OCI-LY1 (cell line): ENCODE data around the gene TXNDC17.
"Not testable (repeated sequence)": the region's sequence is repeated elsewhere in the genome, so short reads cannot be mapped to it uniquely, and the experiment has no call there.

Experiments
- H2AFZ ChIP-seq: fragments of 200-600 bp; sonication (generic), shearing (Covaris generic); 2 replicates; pipeline ENCODE4 v1.6.0; 2014; ENCODE audit warnings: antibody characterized with exemption, mild to moderate bottlenecking, low read length
- H3F3A ChIP-seq: fragments of 200-600 bp; sonication (generic), shearing (Covaris generic); 2 replicates; pipeline ENCODE4 v1.6.0; 2014; ENCODE audit warnings: mild to moderate bottlenecking, antibody characterized with exemption, low read length, moderate library complexity; ENCODE audit not compliant: insufficient read depth
- H3K27ac ChIP-seq: fragments of 200-600 bp; sonication (generic); 2 replicates; pipeline ENCODE4 v1.5.1; 2014; ENCODE audit warnings: low read length, mixed run types, mild to moderate bottlenecking, low read depth; ENCODE audit not compliant: poor library complexity, severe bottlenecking
- H3K27me3 ChIP-seq: fragments of 200-600 bp; sonication (generic); 2 replicates; pipeline ENCODE4 v1.6.0; 2014; ENCODE audit warnings: antibody characterized with exemption, mild to moderate bottlenecking, low read length, moderate library complexity; ENCODE audit not compliant: insufficient read depth
- H3K36me3 ChIP-seq: fragments of 200-600 bp; sonication (generic); 2 replicates; pipeline ENCODE4 v1.6.1; 2014; ENCODE audit warnings: mild to moderate bottlenecking, antibody characterized with exemption, low read length, moderate library complexity, mixed read lengths; ENCODE audit not compliant: insufficient read depth
- H3K4me1 ChIP-seq: fragments of 200-600 bp; sonication (generic); 2 replicates; pipeline ENCODE4 v1.5.1; 2014; ENCODE audit warnings: mild to moderate bottlenecking, low read length, moderate library complexity; ENCODE audit not compliant: insufficient read depth, severe bottlenecking
- H3K4me2 ChIP-seq: fragments of 200-600 bp; sonication (generic), shearing (Covaris generic); 2 replicates; pipeline ENCODE4 v1.6.1; 2014; ENCODE audit warnings: low read length
- H3K4me3 ChIP-seq: fragments of 200-600 bp; sonication (generic); 2 replicates; pipeline ENCODE4 v1.5.1; 2014; ENCODE audit warnings: low read length, low read depth, mild to moderate bottlenecking, mixed read lengths; ENCODE audit not compliant: poor library complexity, severe bottlenecking
- H3K79me2 ChIP-seq: fragments of 200-600 bp; shearing (Covaris generic); 2 replicates; pipeline ENCODE4 v1.6.1; 2016; ENCODE audit warnings: mixed run types, low read length, mixed read lengths; ENCODE audit not compliant: insufficient read depth
- H3K9ac ChIP-seq: fragments of 200-600 bp; sonication (generic), shearing (Covaris generic); 2 replicates; pipeline ENCODE4 v1.6.1; 2014; ENCODE audit warnings: mild to moderate bottlenecking, low read length, mixed read lengths
- H3K9me2 ChIP-seq: fragments of 200-600 bp; sonication (generic), shearing (Covaris generic); 2 replicates; pipeline ENCODE4 v1.6.1; 2014; ENCODE audit warnings: low read depth, mild to moderate bottlenecking, low read length, mixed read lengths
- H3K9me3 ChIP-seq: fragments of 200-600 bp; shearing (Covaris generic); 2 replicates; pipeline ENCODE4 v1.6.1; 2014; ENCODE audit warnings: low read length, mixed read lengths
- H4K20me1 ChIP-seq: fragments of 200-600 bp; sonication (generic), shearing (Covaris generic); 2 replicates; pipeline ENCODE4 v1.6.0; 2016; ENCODE audit warnings: mild to moderate bottlenecking, low read length; ENCODE audit not compliant: insufficient read depth
- CTCF ChIP-seq: fragments of 200-600 bp; sonication (generic), shearing (Covaris generic); IDR thresholded peaks from 2 replicates; pipeline ENCODE4 v1.5.1; 2017; ENCODE audit warnings: mild to moderate bottlenecking, antibody characterized with exemption, low read length, moderate library complexity, mixed read lengths
- EZH2 ChIP-seq: fragments of 200-600 bp; sonication (generic), shearing (Covaris generic); IDR thresholded peaks from 2 replicates; pipeline ENCODE4 v1.8.0; 2017; ENCODE audit warnings: borderline replicate concordance, mixed run types, mild to moderate bottlenecking, antibody characterized with exemption, low read length, moderate library complexity, mixed read lengths

Gene TXNDC17

GRCh38 chr17:6660101-6660500 lies 19.2 kb downstream of the TXNDC17 start:
- Histone ChIP-seq H3K4me1 (peaks cover 34% of the 10 kb centered on the region), H3K36me3 (peaks cover 3% of the 10 kb centered on the region; the same call in 1 of the 2 replicates), H3K4me2 (peak overlapping the region; percentile 17; the same call in 1 of the 2 replicates), H4K20me1 (no peaks in the 10 kb centered on the region), H2AFZ (no peak overlapping the region), H3K27me3 (no peaks in the 10 kb centered on the region), H3K9me3 (no peaks in the 10 kb centered on the region), H3K27ac (peak overlapping the region; percentile 30), H3K79me2 (no peaks in the 10 kb centered on the region), H3K9ac (no peak overlapping the region; the same call in 1 of the 2 replicates), H3F3A (no peaks in the 10 kb centered on the region), H3K4me3 (no peak overlapping the region), H3K9me2 (no peaks in the 10 kb centered on the region)
- TF ChIP-seq CTCF: no peak
- TF ChIP-seq EZH2: no peak

- peak overlapping the region; percentile 30 for H3K27ac ChIP-seq
- H3K4me3 ChIP-seq: peak overlapping the region; percentile 29
- TF ChIP-seq CTCF (no peak), EZH2 (no peak)
- no peak overlapping the region for H3K9ac ChIP-seq
- peaks cover 27% of the 10 kb centered on the region for H3K4me1 ChIP-seq
- H4K20me1 ChIP-seq: no peaks in the 10 kb centered on the region
- H3K36me3 ChIP-seq: peaks cover 3% of the 10 kb centered on the region; the same call in 1 of the 2 replicates
- no peaks in the 10 kb centered on the region for H3K79me2 ChIP-seq
- no peak overlapping the region for H2AFZ ChIP-seq
- no peaks in the 10 kb centered on the region for H3K27me3 ChIP-seq
- H3K9me3 ChIP-seq: no peaks in the 10 kb centered on the region
- H3K9me2 ChIP-seq: no peaks in the 10 kb centered on the region
- no peaks in the 10 kb centered on the region for H3F3A ChIP-seq
- H3K4me2 ChIP-seq: peak overlapping the region; percentile 17; the same call in 1 of the 2 replicates
Measured at GRCh38 chr17:6660805-6661463, 20.1 kb downstream of the TXNDC17 start.

DNA sequence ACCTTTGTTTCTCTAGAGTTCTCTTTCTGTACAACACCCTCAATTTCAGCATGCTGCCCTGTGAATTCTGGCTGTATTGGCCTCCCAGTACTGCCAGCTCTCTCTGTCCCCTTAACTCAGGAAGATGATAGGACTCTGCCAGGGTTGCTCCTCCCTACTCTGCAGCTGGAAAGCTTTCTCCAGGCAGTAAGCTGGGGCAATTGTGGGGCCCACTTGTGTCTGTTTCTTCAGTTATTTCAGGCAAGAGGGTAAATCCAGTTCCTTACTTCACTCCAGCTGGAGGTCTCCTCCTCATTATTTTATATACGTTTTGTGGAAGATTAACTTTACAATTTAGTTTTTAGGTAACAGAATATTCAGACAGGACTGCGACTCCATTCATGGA lies 20.6 kb downstream of the TXNDC17 start:
- H3K27me3 ChIP-seq: no peaks in the 10 kb centered on the region
- H3K9me2 ChIP-seq: no peaks in the 10 kb centered on the region
- TF ChIP-seq CTCF (no peak), EZH2 (no peak)
- peaks cover 3% of the 10 kb centered on the region; the same call in 1 of the 2 replicates for H3K36me3 ChIP-seq
- H4K20me1 ChIP-seq: no peaks in the 10 kb centered on the region
- H2AFZ ChIP-seq: no peak overlapping the region
- peak overlapping the region; percentile 17; the same call in 1 of the 2 replicates for H3K4me2 ChIP-seq
- H3F3A ChIP-seq: no peaks in the 10 kb centered on the region
- H3K27ac ChIP-seq: no peak overlapping the region
- no peaks in the 10 kb centered on the region for H3K9me3 ChIP-seq
- peaks cover 27% of the 10 kb centered on the region for H3K4me1 ChIP-seq
- H3K9ac ChIP-seq: no peak overlapping the region
- H3K79me2 ChIP-seq: no peaks in the 10 kb centered on the region
- no peak overlapping the region for H3K4me3 ChIP-seq

DNA sequence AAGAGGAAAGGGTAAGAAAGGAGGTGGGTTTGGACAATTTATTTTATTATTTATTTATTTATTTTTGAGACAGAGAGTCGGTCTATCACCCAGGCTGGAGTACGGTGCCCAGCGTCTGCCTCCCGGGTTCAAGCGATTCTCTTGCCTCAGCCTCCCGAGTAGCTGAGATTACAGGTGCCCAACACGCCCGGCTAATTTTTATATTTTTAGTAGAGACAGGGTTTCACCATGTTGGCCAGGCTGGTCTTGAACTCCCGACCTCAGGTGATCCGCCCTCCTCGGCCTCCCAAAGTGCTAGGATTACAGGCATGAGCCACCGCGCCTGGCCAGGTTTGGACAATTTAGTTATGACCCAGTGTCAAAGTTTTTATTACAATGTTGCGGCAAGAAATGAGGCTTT lies 22.3 kb downstream of the TXNDC17 start:
- H3K27me3 ChIP-seq, H3K36me3 ChIP-seq, H3K4me2 ChIP-seq, H3K4me3 ChIP-seq, H3K27ac ChIP-seq, H3K79me2 ChIP-seq, H2AFZ ChIP-seq, H4K20me1 ChIP-seq, H3K9ac ChIP-seq, H3K9me3 ChIP-seq, H3F3A ChIP-seq, H3K9me2 ChIP-seq: not testable (repeated sequence)
- H3K4me1 ChIP-seq: peaks cover 18% of the 10 kb centered on the region
